ENCODE results near the gene UQCR10. TPM values are rescaled to one million over a fixed set of nuclear protein-coding genes. Genes with fewer than 3 reads are reported as not detected.

Gene UQCR10
- total RNA-seq, 1 donor from 2014 or later, result 116 TPM

- Mint-ChIP-seq H3K36me3 (ENCODE audit: low read depth) (no peaks in the 10 kb centered on the region), H3K27ac (ENCODE audit: unreplicated experiment) (no peak overlapping the region), H3K27me3 (ENCODE audit: low read depth) (no peaks in the 10 kb centered on the region), H3K4me1 (no peaks in the 10 kb centered on the region), H3K4me3 (no peak overlapping the region), H3K9me3 (no peaks in the 10 kb centered on the region)
- no peak for DNase-seq (ENCODE audit: low read depth, low spot score)
- TF ChIP-seq CTCF (conservative IDR thresholded peaks at IDR 0.05), result no peak
Observed at GRCh38 chr22:29737251-29738117, 29.7 kb upstream of the UQCR10 start.

GRCh38 chr22:29738118-29738815, 28.9 kb upstream of the UQCR10 start:
- Mint-ChIP-seq H3K4me3 (no peak overlapping the region), H3K9me3 (no peaks in the 10 kb centered on the region), H3K4me1 (no peaks in the 10 kb centered on the region), H3K27me3 (ENCODE audit: low read depth) (no peaks in the 10 kb centered on the region), H3K36me3 (ENCODE audit: low read depth) (no peaks in the 10 kb centered on the region), H3K27ac (ENCODE audit: unreplicated experiment) (no peak overlapping the region)
- no peak for TF ChIP-seq CTCF (conservative IDR thresholded peaks at IDR 0.05)
- no peak for DNase-seq (ENCODE audit: low read depth, low spot score)

DNA sequence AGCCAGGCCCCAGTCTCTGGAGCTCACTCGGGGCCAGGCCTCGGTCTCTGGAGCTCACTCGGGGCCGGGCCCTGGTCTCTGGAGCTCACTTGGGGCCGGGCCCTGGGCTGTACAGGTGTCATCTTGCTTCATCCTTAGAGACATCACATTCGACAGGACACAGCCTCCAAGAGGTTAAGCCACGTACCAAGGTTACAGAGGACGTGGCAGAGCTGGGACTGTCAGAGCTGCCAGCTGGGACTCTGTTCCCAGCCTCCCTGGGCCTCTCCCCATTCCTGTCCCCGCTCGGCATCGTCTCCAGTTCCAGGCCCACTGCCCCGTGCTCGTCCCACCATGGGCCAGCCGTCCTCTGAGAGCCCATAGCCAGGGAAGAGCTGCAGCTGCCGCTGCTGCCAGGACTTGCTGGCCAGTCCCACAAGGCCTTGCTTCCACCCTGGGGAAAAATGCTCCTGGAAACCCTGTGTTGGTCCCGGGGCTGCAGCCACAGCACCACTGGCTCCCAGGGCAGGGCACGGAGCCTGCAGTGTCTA, 27.8 kb upstream of the UQCR10 start:
- Mint-ChIP-seq H3K9me3 (no peaks in the 10 kb centered on the region), H3K4me1 (no peaks in the 10 kb centered on the region), H3K36me3 (ENCODE audit: low read depth) (no peaks in the 10 kb centered on the region), H3K27me3 (ENCODE audit: low read depth) (no peaks in the 10 kb centered on the region), H3K27ac (ENCODE audit: unreplicated experiment) (no peak overlapping the region), H3K4me3 (no peak overlapping the region)
- no peak for TF ChIP-seq CTCF (conservative IDR thresholded peaks at IDR 0.05)
- no peak for DNase-seq (ENCODE audit: low read depth, low spot score)

DNA sequence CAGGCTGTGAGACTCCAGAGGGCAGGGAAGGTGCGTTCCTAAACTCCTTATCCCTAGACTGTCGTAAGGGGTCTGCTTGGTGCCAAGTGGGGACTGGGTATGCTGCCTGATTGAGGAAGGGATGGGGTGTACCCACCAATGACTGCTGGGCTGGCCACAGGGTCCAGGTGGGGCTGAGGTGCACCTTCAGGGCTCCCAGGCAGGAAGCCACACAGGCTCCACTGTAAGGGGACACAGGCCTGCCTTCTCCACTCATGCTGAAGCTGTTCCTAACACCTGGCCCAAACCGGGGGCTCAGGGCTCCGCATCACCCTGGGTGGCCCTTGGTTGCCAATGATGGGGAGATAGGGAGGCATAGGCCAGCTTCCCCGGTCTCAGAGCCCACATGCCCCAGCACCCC, 27.0 kb upstream of the UQCR10 start:
- Mint-ChIP-seq H3K4me3 (no peak overlapping the region), H3K27me3 (ENCODE audit: low read depth) (no peaks in the 10 kb centered on the region), H3K4me1 (no peaks in the 10 kb centered on the region), H3K9me3 (no peaks in the 10 kb centered on the region), H3K36me3 (ENCODE audit: low read depth) (no peaks in the 10 kb centered on the region), H3K27ac (ENCODE audit: unreplicated experiment) (no peak overlapping the region)
- TF ChIP-seq CTCF (conservative IDR thresholded peaks at IDR 0.05), result no peak
- DNase-seq (ENCODE audit: low read depth, low spot score), result no peak

GRCh38 chr22:29741926-29742325, 25.2 kb upstream of the UQCR10 start:
- Mint-ChIP-seq H3K27me3 (ENCODE audit: low read depth) (no peaks in the 10 kb centered on the region), H3K9me3 (no peaks in the 10 kb centered on the region), H3K27ac (ENCODE audit: unreplicated experiment) (no peak overlapping the region), H3K4me1 (no peaks in the 10 kb centered on the region), H3K36me3 (ENCODE audit: low read depth) (peaks cover 2% of the 10 kb centered on the region), H3K4me3 (no peak overlapping the region)
- no peak for DNase-seq (ENCODE audit: low read depth, low spot score)
- no peak for TF ChIP-seq CTCF (conservative IDR thresholded peaks at IDR 0.05)
